Mesodermal cell (in vitro differentiated cells): Measurements from ENCODE around the gene DGKB.

Experiments used
- H3K27ac ChIP-seq: 2 replicates; pipeline ENCODE4 v1.7.0; 2013; ENCODE audit warnings: mild to moderate bottlenecking, low read depth, low read length, moderate library complexity; ENCODE audit not compliant: severe bottlenecking
- H3K36me3 ChIP-seq: 2 replicates; pipeline ENCODE4 v1.7.1; 2013; ENCODE audit warnings: mild to moderate bottlenecking, low read length, moderate library complexity; ENCODE audit not compliant: control insufficient read depth, insufficient read depth
- H3K4me1 ChIP-seq: one replicate; pipeline ENCODE4 v1.7.1; 2013; ENCODE audit warnings: mild to moderate bottlenecking, low read length; ENCODE audit not compliant: insufficient read depth, control insufficient read depth, poor library complexity, severe bottlenecking
- H3K4me3 ChIP-seq: 2 replicates; pipeline ENCODE4 v1.7.0; 2013; ENCODE audit warnings: low read length, control low read depth, mild to moderate bottlenecking; ENCODE audit not compliant: insufficient read depth, poor library complexity, severe bottlenecking; ENCODE audit errors: extremely low read depth
- H3K9me3 ChIP-seq: 2 replicates; pipeline ENCODE4 v1.7.1; 2013; ENCODE audit warnings: mild to moderate bottlenecking, low read length, moderate library complexity; ENCODE audit not compliant: control insufficient read depth
- WGBS, 2 experiments: methylation state at CpG; one replicate each; pipeline ENCODE4 v1.1.5; 2013; ENCODE audit warnings: missing lambda C conversion rate in 2 of 2; ENCODE audit not compliant: insufficient coverage in 2 of 2; 5-methylcytosine and 5-hydroxymethylcytosine counted together

DGKB gene

DNA sequence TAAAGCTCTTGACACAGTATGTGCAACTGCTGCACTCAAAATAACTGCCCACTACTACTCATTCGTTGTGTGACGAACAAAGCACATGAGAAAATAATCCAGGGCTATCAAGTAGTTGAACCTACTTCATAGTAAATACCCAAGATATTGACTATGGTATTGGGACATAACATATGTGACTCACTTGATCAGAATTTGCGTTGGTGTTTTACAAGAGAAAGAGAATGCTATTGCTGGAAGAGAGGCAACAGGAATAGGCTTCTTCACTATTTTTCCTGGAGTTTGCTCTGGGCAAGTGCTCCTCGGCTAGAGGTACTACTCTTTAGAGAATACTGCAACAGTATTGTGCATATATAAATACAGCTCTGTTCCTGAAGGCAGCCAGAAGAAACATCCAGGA, 2.5 kb downstream of the DGKB start:
- no peak overlapping the region for H3K27ac ChIP-seq
- WGBS, 2 experiments: 50 to 67% methylated on average over 1 of the region's 4 CpGs
- H3K9me3 ChIP-seq: no peaks in the 10 kb centered on the region

GRCh38 chr7:14899030-14899429, 3.5 kb downstream of the DGKB start:
- no peak overlapping the region for H3K4me3 ChIP-seq
- no peaks in the 10 kb centered on the region for H3K36me3 ChIP-seq
- H3K9me3 ChIP-seq: no peaks in the 10 kb centered on the region
- peaks cover 14% of the 10 kb centered on the region for H3K4me1 ChIP-seq
- no peak overlapping the region for H3K27ac ChIP-seq
- WGBS, 2 experiments: 100% methylated on average over 1 of the region's 3 CpGs; no CpG with 5 or more reads in 1 of the 2 experiments

More for the DNA sequence above, 2.5 kb downstream of the DGKB start:
- H3K36me3 ChIP-seq: no peaks in the 10 kb centered on the region
- no peak overlapping the region for H3K4me3 ChIP-seq
- H3K4me1 ChIP-seq: peaks cover 14% of the 10 kb centered on the region

DNA sequence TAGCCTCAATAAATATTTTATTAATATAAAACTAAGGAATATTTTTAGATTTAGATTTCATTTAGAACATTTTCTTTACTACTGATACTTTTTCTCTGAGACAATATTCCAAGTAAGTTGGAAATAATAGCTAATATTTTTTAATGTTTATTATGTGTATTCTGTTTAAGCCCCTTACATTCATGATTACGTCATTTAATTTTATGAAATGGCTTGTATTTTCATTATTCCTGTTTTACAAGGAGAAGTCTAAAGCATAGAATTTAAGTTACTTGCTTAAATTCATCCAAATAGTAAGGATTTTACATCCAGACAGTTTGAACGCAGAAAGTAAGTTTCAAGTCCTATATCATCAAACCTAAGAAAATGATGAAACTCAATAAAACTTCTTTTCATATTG, 6.1 kb downstream of the DGKB start:
- no peak overlapping the region for H3K27ac ChIP-seq
- H3K4me1 ChIP-seq: peaks cover 4% of the 10 kb centered on the region
- no CpG with 5 or more reads among the region's 2 CpGs for WGBS, 2 experiments
- H3K4me3 ChIP-seq: no peak overlapping the region
- H3K36me3 ChIP-seq: no peaks in the 10 kb centered on the region
- no peaks in the 10 kb centered on the region for H3K9me3 ChIP-seq

DNA sequence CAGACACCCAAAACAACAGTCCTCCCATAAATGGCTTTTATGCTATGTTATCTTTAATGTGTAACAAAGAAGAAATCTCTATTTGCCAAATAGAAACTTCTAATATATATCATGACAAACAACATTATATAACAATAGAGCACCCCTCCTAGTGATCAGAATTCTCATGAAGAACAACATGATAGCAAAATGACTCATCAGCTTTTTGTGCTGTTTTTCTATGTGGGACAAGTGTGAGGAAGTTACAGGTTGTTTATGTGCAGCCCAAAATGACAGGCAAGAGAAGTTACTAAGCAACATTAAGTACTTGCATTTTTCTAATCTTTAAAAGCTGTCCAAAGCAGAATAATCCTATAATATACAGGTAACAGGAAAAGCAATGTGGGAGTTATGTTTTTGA, 7.7 kb downstream of the DGKB start:
- H3K27ac ChIP-seq: no peak overlapping the region

GRCh38 chr7:14892961-14893360, 9.6 kb downstream of the DGKB start:
- Histone ChIP-seq H3K4me3 (no peak overlapping the region), H3K9me3 (no peaks in the 10 kb centered on the region), H3K27ac (no peak overlapping the region), H3K36me3 (no peaks in the 10 kb centered on the region), H3K4me1 (peaks cover 4% of the 10 kb centered on the region)
- no CpG with 5 or more reads among the region's 2 CpGs for WGBS, 2 experiments

More for the DNA sequence above, 7.7 kb downstream of the DGKB start:
- Histone ChIP-seq H3K36me3 (no peaks in the 10 kb centered on the region), H3K4me1 (peaks cover 4% of the 10 kb centered on the region), H3K4me3 (no peak overlapping the region), H3K9me3 (no peaks in the 10 kb centered on the region)

- no peak overlapping the region for H3K27ac ChIP-seq
- 100% methylated on average over 1 to 2 of the region's 3 CpGs for WGBS, 2 experiments
- H3K4me1 ChIP-seq: peaks cover 4% of the 10 kb centered on the region
- no peak overlapping the region for H3K4me3 ChIP-seq
- H3K36me3 ChIP-seq: no peaks in the 10 kb centered on the region
- no peaks in the 10 kb centered on the region for H3K9me3 ChIP-seq
Observed at GRCh38 chr7:14891289-14891688, 11.3 kb downstream of the DGKB start.

- no peak overlapping the region for H3K27ac ChIP-seq
- no peaks in the 10 kb centered on the region for H3K4me1 ChIP-seq
- H3K9me3 ChIP-seq: no peaks in the 10 kb centered on the region
- no peak overlapping the region for H3K4me3 ChIP-seq
- 100% methylated on average over 1 of the region's 1 CpG; no CpG with 5 or more reads in 1 of the 2 experiments for WGBS, 2 experiments
- no peaks in the 10 kb centered on the region for H3K36me3 ChIP-seq
Observed at GRCh38 chr7:14888962-14889361, 13.6 kb downstream of the DGKB start.

- Histone ChIP-seq H3K36me3 (no peaks in the 10 kb centered on the region), H3K4me3 (no peak overlapping the region), H3K27ac (no peak overlapping the region), H3K9me3 (no peaks in the 10 kb centered on the region), H3K4me1 (no peaks in the 10 kb centered on the region)
- WGBS, 2 experiments: 87 to 100% methylated on average over 2 to 3 of the region's 3 CpGs
Observed at GRCh38 chr7:14886533-14886932, 16.0 kb downstream of the DGKB start.

- no peaks in the 10 kb centered on the region for H3K36me3 ChIP-seq
- 88 to 93% methylated on average over 5 to 6 of the region's 8 CpGs for WGBS, 2 experiments
- H3K4me1 ChIP-seq: no peaks in the 10 kb centered on the region
- H3K27ac ChIP-seq: no peak overlapping the region
- H3K4me3 ChIP-seq: no peak overlapping the region
- no peaks in the 10 kb centered on the region for H3K9me3 ChIP-seq
Observed at GRCh38 chr7:14875941-14876587, 26.5 kb downstream of the DGKB start.

DNA sequence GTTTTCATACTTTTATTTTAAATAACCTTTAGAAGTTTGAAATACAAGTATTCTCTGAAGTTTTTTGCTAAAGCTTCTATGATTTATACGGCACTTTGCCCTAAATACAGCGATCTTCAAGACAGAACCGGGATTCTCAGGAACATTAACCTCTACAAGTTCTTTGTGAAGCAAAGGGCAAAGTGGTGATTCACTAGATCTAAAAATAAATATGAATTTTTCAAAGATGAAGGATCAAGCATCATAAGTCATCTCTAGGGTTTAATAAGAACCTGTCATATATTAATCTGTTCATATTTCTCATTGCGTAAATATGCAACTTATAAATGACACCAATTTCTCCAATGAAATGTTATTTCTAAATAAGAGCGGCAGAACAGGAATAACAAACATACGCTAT, 30.7 kb downstream of the DGKB start:
- no peak overlapping the region for H3K27ac ChIP-seq
- no CpG with 5 or more reads among the region's 6 CpGs for WGBS, 2 experiments

GRCh38 chr7:14870394-14870793, 32.2 kb downstream of the DGKB start:
- Histone ChIP-seq H3K4me1 (no peaks in the 10 kb centered on the region), H3K27ac (no peak overlapping the region), H3K4me3 (no peak overlapping the region), H3K9me3 (no peaks in the 10 kb centered on the region), H3K36me3 (no peaks in the 10 kb centered on the region)
- 88% methylated on average over 7 of the region's 11 CpGs; no CpG with 5 or more reads in 1 of the 2 experiments for WGBS, 2 experiments

More for the DNA sequence above, 30.7 kb downstream of the DGKB start:
- Histone ChIP-seq H3K9me3 (no peaks in the 10 kb centered on the region), H3K36me3 (no peaks in the 10 kb centered on the region), H3K4me1 (no peaks in the 10 kb centered on the region), H3K4me3 (no peak overlapping the region)
